ENCODE results near the gene ALKBH6. TPM values are rescaled to one million over a fixed set of nuclear protein-coding genes. Genes with fewer than 3 reads are reported as not detected.
"Not testable (repeated sequence)": the region's sequence is repeated elsewhere in the genome, so short reads cannot be mapped to it uniquely, and the experiment has no call there.

Gene ALKBH6
- total RNA-seq, 4 donors from 2014 or later, result 25.3 to 46.0 (median 33.9) TPM

DNA sequence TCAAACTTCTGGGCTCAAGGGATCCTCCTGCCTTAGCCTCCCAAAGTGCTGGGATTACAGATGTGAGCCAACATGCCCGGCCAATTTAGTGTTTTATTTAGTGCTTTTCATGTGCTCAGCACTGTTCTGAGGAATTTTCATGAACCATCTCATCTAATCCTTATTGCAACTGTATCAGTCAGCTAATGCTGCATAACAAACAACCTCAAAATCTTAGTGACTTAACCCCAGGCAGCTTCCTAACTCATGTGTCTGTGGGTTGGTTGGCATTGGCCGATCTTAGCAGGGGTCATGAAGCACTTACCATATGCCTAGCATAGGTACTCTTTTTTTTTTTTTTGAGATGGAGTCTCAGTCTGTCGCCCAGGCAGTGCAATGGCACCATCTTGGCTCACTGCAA is 25.2 kb downstream of the ALKBH6 start:
- DNase-seq (ENCODE audit: low spot score in 2 of 2), result no peak
- Histone ChIP-seq H3K4me1 (peaks cover 0 to 14% (median 4%) of the 10 kb centered on the region in 4 donors), H3K9me3 (no peaks in the 10 kb centered on the region), H3K4me3 (no peak overlapping the region), H3K27ac (no peak overlapping the region), H3K36me3 (no peaks in the 10 kb centered on the region), H3K27me3 (peaks cover 0 to 44% of the 10 kb centered on the region in 2 donors)
- TF ChIP-seq CTCF (IDR thresholded peaks at IDR 0.05) (no peak), EP300 (IDR thresholded peaks at IDR 0.05) (no peak), POLR2A (IDR thresholded peaks at IDR 0.05) (no peak)
- WGBS, 2 donors, result 85 to 89% methylated on average over 3 of the region's 3 CpGs

DNA sequence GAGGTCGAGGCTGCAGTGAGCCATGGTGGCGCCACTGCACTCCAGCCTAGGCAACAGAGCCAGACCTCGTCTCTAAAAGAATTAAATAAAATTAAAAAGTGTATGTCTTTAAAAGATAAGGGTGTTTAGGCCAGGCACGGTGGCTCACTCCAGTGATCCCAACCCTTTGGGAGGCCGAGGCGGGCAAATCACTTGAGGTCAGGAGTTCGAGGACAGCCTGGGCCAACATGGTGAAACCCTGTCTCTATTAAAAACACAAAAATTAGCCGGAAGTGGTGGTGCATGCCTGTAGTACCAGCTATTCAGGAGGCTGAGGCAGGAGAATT is 26.5 kb downstream of the ALKBH6 start:
- H3K4me1 ChIP-seq, result peaks cover 0 to 11% (median 3%) of the 10 kb centered on the region in 4 donors
- peak overlapping the region in 1 of 4 donors; percentile 29 for H3K4me3 ChIP-seq
- H3K9me3 ChIP-seq, result no peaks in the 10 kb centered on the region
- TF ChIP-seq EP300 (IDR thresholded peaks at IDR 0.05) (no peak), CTCF (IDR thresholded peaks at IDR 0.05) (no peak), POLR2A (IDR thresholded peaks at IDR 0.05) (no peak)
- DNase-seq (ENCODE audit: low spot score in 2 of 2), result no peak
- H3K27me3 ChIP-seq, result peaks cover 0 to 44% of the 10 kb centered on the region in 2 donors
- 33 to 37% methylated on average over 8 of the region's 8 CpGs for WGBS, 2 donors
- H3K36me3 ChIP-seq, result no peaks in the 10 kb centered on the region
- H3K27ac ChIP-seq, result no peak overlapping the region

- Histone ChIP-seq H3K9me3 (no peaks in the 10 kb centered on the region), H3K4me3 (peak overlapping the region in 2 of 4 donors; percentile 24 to 29)
- TF ChIP-seq CTCF (IDR thresholded peaks at IDR 0.05), result no peak
- no peak for TF ChIP-seq POLR2A (IDR thresholded peaks at IDR 0.05)
- no peak for TF ChIP-seq EP300 (IDR thresholded peaks at IDR 0.05)
Measured at GRCh38 chr19:35986664-35987570, 27.1 kb downstream of the ALKBH6 start.

GRCh38 chr19:35986111-35986510 is 27.9 kb downstream of the ALKBH6 start:
- Histone ChIP-seq H3K27ac (no peak overlapping the region), H3K9me3 (no peaks in the 10 kb centered on the region), H3K36me3 (no peaks in the 10 kb centered on the region), H3K4me3 (no peak overlapping the region), H3K4me1 (peaks cover 0 to 11% (median 3%) of the 10 kb centered on the region in 4 donors), H3K27me3 (peaks cover 0 to 44% of the 10 kb centered on the region in 2 donors)
- TF ChIP-seq EP300 (IDR thresholded peaks at IDR 0.05) (no peak), CTCF (IDR thresholded peaks at IDR 0.05) (no peak), POLR2A (IDR thresholded peaks at IDR 0.05) (no peak)
- 90 to 96% methylated on average over 4 to 5 of the region's 5 CpGs for WGBS, 2 donors
- DNase-seq (ENCODE audit: low spot score in 2 of 2), result no peak

More at GRCh38 chr19:35986664-35987570, 27.1 kb downstream of the ALKBH6 start:
- Histone ChIP-seq H3K36me3 (no peaks in the 10 kb centered on the region), H3K27ac (no peak overlapping the region), H3K4me1 (peaks cover 0 to 11% (median 3%) of the 10 kb centered on the region in 4 donors), H3K27me3 (peaks cover 0 to 44% of the 10 kb centered on the region in 2 donors)
- no peak for DNase-seq (ENCODE audit: low spot score in 2 of 2)
- WGBS, 2 donors, result 8 to 9% methylated on average over 47 of the region's 54 CpGs

DNA sequence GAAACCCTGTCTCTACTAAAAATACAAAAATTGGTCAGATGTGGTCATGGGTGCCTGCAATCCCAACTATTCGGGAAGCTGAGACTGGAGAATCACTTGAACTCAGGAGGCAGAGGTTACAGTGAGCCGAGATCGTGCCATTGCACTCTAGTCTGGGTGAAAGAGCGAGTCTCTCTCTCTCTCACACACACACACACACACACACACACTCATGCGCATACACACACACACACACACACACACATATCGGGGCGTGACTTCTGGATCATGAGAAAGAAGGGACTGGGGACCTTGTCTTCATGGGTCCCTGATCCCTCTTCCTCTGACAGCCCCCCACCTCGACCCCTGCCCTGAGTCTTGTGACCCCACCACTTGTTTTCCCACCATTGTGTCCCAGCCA is 30.8 kb downstream of the ALKBH6 start:
- Histone ChIP-seq H3K36me3 (no peaks in the 10 kb centered on the region), H3K27me3 (peaks cover 0 to 56% of the 10 kb centered on the region in 2 donors), H3K4me3 (no peak overlapping the region), H3K9me3 (no peaks in the 10 kb centered on the region), H3K4me1 (peaks cover 0 to 11% (median 3%) of the 10 kb centered on the region in 4 donors), H3K27ac (no peak overlapping the region)
- 76 to 79% methylated on average over 8 of the region's 8 CpGs for WGBS, 2 donors
- DNase-seq (ENCODE audit: low spot score in 2 of 2), result no peak
- TF ChIP-seq CTCF (IDR thresholded peaks at IDR 0.05), result no peak
- TF ChIP-seq EP300 (IDR thresholded peaks at IDR 0.05), result no peak
- no peak for TF ChIP-seq POLR2A (IDR thresholded peaks at IDR 0.05)

DNA sequence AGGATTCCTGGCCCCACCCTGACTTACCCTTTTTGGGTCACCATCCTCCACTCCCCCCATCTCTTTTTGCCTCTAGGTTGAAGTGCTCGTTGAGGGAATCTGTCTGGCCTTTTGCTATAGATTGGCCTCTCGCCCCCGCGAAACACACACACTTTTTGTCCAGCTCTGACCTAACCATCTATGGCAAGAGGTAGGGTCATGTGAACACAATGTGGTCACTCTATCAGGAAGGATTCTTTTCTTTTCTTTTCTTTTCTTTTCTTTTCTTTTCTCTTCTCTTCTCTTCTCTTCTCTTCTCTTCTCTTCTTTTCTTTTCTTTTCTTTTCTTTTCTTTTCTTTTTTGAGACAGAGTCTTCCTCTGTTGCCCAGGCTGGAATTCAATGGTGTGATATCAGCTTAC is 33.0 kb downstream of the ALKBH6 start:
- not testable (repeated sequence) for DNase-seq (ENCODE audit: low spot score in 2 of 2); H3K9me3 ChIP-seq; H3K4me1 ChIP-seq; H3K27ac ChIP-seq; H3K4me3 ChIP-seq; H3K36me3 ChIP-seq
- H3K27me3 ChIP-seq, result peaks cover 0 to 35% of the 10 kb centered on the region in 2 donors
- 69 to 72% methylated on average over 4 of the region's 4 CpGs for WGBS, 2 donors

All from tibial nerve (tissue), 4 donors.